ENCODE data around the gene MANBA.

GRCh38 chr4:102633100-102633499, 127.7 kb downstream of the MANBA start:
- TF ChIP-seq POLR2A (IDR thresholded peaks at IDR 0.05; ENCODE audit: extremely low read depth, insufficient read length) (no peak), CTCF (IDR thresholded peaks at IDR 0.05; ENCODE audit: low read depth, low read length) (no peak), MYC (IDR thresholded peaks at IDR 0.05; ENCODE audit: low read depth, low read length) (no peak)
- TF ChIP-seq, protein P1, sequence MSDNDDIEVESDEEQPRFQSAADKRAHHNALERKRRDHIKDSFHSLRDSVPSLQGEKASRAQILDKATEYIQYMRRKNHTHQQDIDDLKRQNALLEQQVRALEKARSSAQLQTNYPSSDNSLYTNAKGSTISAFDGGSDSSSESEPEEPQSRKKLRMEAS (IDR thresholded peaks at IDR 0.05; ENCODE audit: low read depth, low read length), result no peak

Measured in NB4 (cell line).